VCaP (cell line): ENCODE results near the gene ZP4.

Experiments
- H3K27ac ChIP-seq: fragments of 450-650 bp; 2 replicates; pipeline ENCODE4 v1.5.1; 2017
- TF ChIP-seq, protein P1 (sequence below): fragments of 450-650 bp; conservative IDR thresholded peaks from 2 replicates; pipeline ENCODE4 v1.5.1; 2017; ENCODE audit warnings: mild to moderate bottlenecking, moderate library complexity

Gene ZP4, protein sequence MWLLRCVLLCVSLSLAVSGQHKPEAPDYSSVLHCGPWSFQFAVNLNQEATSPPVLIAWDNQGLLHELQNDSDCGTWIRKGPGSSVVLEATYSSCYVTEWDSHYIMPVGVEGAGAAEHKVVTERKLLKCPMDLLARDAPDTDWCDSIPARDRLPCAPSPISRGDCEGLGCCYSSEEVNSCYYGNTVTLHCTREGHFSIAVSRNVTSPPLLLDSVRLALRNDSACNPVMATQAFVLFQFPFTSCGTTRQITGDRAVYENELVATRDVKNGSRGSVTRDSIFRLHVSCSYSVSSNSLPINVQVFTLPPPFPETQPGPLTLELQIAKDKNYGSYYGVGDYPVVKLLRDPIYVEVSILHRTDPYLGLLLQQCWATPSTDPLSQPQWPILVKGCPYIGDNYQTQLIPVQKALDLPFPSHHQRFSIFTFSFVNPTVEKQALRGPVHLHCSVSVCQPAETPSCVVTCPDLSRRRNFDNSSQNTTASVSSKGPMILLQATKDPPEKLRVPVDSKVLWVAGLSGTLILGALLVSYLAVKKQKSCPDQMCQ

DNA sequence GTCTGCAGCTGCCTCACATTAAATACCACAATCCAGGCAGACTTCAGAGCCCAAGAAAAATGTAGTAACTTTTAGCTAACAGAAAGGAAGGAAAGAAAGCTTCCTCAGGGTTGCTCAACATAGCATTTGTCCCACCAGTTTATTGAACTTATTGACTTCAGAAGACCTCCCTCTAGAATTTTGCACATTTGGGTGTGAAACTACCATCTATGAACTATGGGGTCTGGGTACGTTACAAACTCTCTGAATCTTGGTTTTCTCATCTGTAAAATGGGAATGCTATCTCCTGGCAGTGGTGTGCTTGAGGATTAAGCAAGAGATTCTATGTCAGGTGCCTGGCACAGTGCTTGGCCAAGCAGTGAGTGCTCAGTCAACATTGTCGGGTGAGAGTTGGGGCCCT is at the start of gene ZP4:
Gene ZP4, minus strand, starts transcription at position 101 of the 400 bp plus-strand sequence. CDS start 287 bp downstream, outside the sequence.
- TF ChIP-seq, protein P1, sequence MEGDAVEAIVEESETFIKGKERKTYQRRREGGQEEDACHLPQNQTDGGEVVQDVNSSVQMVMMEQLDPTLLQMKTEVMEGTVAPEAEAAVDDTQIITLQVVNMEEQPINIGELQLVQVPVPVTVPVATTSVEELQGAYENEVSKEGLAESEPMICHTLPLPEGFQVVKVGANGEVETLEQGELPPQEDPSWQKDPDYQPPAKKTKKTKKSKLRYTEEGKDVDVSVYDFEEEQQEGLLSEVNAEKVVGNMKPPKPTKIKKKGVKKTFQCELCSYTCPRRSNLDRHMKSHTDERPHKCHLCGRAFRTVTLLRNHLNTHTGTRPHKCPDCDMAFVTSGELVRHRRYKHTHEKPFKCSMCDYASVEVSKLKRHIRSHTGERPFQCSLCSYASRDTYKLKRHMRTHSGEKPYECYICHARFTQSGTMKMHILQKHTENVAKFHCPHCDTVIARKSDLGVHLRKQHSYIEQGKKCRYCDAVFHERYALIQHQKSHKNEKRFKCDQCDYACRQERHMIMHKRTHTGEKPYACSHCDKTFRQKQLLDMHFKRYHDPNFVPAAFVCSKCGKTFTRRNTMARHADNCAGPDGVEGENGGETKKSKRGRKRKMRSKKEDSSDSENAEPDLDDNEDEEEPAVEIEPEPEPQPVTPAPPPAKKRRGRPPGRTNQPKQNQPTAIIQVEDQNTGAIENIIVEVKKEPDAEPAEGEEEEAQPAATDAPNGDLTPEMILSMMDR, result no peak
- H3K27ac ChIP-seq, result no peak within 1 kb of the TSS

DNA sequence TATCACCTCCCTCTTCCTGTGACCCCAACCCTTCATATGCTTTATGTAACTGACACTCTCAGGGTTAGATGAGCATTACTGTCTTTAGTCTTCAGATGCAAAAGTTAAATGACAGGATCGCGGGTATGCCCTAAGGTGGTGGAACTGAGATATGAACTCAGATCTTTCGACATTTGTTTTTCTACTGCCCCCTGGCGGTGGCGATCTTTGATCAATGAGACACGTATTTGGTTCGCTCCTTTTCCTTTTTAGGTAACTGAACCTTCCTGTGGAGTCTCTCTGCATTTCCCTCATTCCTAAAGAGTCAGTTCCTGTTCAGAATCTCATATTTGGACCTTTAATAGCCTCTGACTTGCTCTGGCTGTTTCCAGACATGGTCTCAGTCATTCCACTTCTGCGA is 47.8 kb upstream of the ZP4 start:
- H3K27ac ChIP-seq, result no peak overlapping the region
- TF ChIP-seq, protein P1, result no peak; the same call in 1 of the 2 replicates

DNA sequence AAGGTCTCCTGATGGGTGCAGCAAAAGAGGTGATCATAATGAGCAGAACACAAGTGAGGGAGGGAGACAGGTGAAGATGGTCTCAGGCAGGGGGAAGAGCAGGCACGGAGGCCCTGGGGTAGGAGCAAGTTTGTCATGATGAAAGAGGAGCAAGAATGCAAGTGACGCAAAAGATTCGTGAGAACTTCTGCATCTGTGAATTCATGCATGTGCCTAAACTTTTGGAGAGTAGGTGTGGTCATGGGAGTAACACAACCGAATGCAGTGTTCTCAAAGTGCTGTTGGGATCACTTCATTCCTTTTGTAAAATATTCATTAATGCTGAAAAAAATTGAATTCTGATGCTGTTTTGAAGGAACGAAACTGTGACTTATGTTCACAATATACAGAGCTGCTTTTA is 47.3 kb upstream of the ZP4 start:
- H3K27ac ChIP-seq, result no peak overlapping the region
- TF ChIP-seq, protein P1, result no peak

DNA sequence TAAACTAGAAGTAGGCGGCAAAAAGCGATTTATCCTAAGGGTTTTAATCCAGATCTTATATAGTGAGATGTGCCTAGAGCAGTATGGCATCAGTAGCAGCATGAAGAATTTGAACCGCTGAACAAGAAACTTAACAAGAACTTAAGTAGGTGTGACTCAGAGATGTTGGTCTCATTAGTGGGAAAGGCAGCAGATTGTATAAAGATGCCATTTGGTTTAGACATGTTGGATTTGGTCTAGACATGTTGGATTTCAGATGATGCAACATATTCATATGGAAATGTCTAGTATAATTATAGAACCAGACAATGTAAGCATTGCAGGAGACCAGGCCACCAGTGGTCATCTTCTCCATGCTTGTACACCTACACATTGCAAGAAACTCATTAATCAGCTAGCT is 42.1 kb upstream of the ZP4 start:
- TF ChIP-seq, protein P1, result no peak

DNA sequence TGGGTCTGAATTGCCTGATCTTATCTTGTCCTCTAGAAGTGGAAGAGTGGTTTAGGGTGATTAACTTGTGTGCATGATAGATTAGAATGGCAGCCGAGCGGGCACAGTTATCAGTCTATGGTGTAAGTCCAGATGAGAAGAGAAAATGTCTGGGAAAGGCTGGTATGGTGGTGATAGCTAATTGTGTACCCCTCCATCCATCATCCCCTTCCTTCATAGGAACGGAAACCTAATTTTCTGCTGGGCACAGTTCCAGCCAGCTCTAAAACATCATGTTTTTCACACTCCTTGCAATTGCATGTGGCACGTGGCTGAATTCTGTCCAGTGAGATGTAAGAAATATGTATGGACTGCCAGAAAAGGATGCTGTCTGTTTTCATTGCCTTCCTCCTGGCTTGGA is 40.9 kb upstream of the ZP4 start:
- TF ChIP-seq, protein P1, result no peak
- no peak overlapping the region for H3K27ac ChIP-seq

More for the DNA sequence above, 42.1 kb upstream of the ZP4 start:
- no peak overlapping the region for H3K27ac ChIP-seq

DNA sequence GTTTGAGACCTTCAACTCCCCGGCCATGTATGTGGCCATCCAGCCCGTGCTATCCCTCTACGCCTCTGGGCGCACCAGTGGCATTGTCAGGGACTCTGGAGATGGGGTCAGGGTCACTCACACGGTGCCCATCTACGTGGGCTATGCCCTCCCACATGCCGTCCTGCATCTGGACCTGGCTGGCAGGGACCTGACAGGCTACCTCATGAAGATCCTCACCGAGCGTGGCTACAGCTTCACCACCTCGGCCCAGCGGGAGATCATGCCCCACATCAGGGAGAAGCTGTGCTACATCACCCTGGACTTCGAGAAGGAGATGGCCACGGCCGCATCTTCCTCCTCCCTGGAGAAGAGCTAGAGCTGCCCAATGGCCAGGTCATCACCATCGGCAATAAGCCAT is 36.5 kb upstream of the ZP4 start:
- no peak overlapping the region for H3K27ac ChIP-seq
- TF ChIP-seq, protein P1, result no peak

DNA sequence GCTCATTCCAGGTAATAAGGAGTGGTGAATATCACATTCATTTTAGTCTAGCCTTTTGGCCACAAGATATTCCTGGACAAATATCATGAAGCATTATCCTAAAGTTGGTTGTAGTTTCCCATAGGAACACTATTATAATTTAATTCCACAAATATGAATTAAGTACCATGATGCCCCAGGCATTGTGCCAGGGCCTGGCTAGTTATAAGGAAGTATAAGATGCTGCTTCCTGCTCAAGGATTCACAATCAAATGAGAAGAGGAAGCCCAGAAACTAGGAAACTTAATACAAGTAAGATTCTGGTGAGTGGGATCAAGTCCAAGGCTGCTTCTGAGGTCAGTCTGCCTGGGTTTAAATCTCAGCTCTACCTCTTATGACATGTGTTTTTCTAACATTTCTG is 30.6 kb upstream of the ZP4 start:
- TF ChIP-seq, protein P1, result no peak
- no peak overlapping the region for H3K27ac ChIP-seq
